ENCODE data around the gene CATSPERD. TPM values are rescaled to one million over a fixed set of nuclear protein-coding genes. Genes with fewer than 3 reads are reported as not detected.
"Not testable (repeated sequence)": the region's sequence is repeated elsewhere in the genome, so short reads cannot be mapped to it uniquely, and the experiment has no call there.

Gene CATSPERD
- total RNA-seq, 2 experiments from 2014 or later, result not detected

DNA sequence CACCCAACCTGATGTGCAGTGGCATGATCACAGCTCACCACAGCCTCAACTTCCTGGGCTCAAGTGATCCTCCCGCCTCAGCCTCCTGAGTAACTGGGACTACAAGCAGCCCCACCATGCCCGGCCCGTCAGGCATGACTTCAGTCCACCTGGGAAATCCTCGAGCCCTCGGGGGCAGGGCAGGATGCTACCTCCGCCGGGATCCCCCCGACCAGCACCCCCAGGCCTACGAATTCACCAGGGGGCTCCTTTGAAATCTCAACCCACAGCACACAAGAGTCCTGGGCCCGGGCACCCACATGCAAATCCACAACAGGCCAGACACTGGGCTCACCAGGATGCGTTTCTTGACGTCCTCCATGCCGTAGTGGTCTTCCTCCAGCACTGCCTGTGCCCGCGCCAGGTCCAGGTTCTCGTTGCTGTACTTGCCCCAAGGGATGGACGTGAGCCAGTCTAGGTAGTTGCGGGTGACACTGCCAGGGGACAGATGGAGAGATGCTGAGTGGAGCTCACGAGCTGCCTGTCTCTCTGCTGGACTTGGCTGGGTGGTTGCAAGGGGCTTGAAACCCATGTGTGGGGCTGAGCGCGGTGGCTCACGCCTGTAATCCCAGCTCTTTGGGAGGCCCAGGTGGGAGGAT, 19.9 kb upstream of the CATSPERD start:
- Mint-ChIP-seq H3K4me3 (no peak overlapping the region), H3K9me3 (ENCODE audit: low read depth) (no peaks in the 10 kb centered on the region), H3K36me3 (ENCODE audit: low read depth) (peaks cover 41% of the 10 kb centered on the region), H3K27me3 (no peaks in the 10 kb centered on the region), H3K27ac (no peak overlapping the region), H3K4me1 (no peaks in the 10 kb centered on the region)
- ATAC-seq (no peak), DNase-seq (no peak)
- CTCF ChIA-PET, result interaction anchor here (0.7 kb wide), 1 partner anchor 17 kb away, joined by 4 read pairs; no protein-coding TSS in a partner anchor
- intact Hi-C loops (cut with DNase I, micrococcal nuclease), result no loop called here
- POLR2A ChIA-PET, result interaction anchor here (1.0 kb wide), 1 partner anchor 9 kb away, joined by 6 read pairs; no protein-coding TSS in a partner anchor

DNA sequence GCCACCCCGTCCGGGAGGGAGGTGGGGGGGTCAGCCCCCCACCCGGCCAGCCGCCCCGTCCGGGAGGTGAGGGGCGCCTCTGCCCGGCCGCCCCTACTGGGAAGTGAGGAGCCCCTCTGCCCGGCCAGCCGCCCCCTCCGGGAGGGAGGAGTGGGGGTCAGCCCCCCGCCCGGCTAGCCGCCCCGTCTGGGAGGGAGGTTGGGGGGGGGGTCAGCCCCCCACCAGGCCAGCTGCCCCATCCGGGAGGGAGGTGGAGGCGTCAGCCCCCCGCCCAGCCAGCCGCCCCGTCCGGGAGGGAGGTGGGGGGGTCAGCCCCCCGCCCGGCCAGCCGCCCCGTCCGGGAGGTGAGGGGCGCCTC, 18.4 kb upstream of the CATSPERD start:
- H3K27me3 Mint-ChIP-seq, CTCF ChIA-PET, H3K4me3 Mint-ChIP-seq: not testable (repeated sequence)

DNA sequence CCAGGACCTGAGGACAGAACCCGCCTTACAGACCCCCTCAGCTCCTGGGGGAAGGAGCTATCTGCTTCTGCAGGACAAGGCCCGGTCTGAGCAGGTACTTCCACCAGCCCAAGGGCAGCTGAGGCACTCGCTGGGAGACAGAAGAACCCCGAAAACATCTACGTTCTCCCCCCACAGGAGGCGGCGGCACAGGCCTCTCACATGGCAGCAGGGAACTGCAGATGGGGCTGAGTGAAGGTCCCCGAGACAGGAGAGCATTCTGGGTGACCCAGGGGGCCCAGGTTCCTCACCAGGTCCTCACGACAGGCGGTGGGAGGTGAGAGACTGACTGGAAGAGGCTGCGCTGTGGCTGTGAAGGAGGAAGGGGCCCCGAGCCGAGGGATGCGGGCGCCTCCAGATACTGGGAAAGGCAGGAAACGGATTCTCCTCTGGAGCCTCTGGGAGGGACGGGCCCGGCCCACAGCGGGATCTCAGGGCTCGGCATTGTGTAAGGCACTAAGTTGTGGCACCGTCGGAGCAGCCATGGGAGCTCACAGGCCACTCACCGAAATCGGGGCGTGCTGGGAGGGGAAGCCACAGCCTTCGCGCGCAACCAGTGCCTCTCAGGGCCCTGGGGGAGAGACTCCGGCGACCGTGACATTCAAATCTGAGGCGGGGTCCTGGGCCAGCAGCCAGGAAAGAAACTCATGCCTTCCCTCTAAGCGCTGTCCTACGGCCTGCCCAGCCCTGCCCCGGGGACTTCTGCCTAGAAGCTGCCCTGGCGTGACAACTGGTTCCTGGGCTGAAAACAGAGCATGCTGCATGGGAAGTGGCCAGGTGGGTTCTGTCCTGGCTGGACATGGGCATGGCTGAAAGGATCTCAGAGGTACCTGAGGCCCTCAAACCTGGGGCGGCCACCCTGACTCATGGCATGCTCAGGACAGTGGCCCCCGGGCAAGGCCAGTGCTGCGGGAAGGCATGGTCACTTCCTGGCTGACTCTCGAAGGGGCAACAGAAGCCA, 16.3 kb upstream of the CATSPERD start:
- DNase-seq (no peak), ATAC-seq (no peak)
- H3K36me3 Mint-ChIP-seq (ENCODE audit: low read depth), result peaks cover 52% of the 10 kb centered on the region
- no peaks in the 10 kb centered on the region for H3K9me3 Mint-ChIP-seq (ENCODE audit: low read depth)
- POLR2A ChIA-PET, result interaction anchor here (0.5 kb wide), 1 partner anchor 1034 kb away, joined by 6 read pairs; the partner anchor contains the start of gene GPR108
- CTCF ChIA-PET, result interaction anchor here (0.9 kb wide), 1 partner anchor 14 kb away, joined by 3 read pairs; the partner anchor contains the start of gene RPL36
- H3K27ac Mint-ChIP-seq, result no peak overlapping the region
- no peaks in the 10 kb centered on the region for H3K4me1 Mint-ChIP-seq
- H3K4me3 Mint-ChIP-seq, result no peak overlapping the region
- intact Hi-C loops (cut with DNase I, micrococcal nuclease), result no loop called here
- H3K27me3 Mint-ChIP-seq, result no peaks in the 10 kb centered on the region

More for the DNA sequence above, 18.4 kb upstream of the CATSPERD start:
- H3K36me3 Mint-ChIP-seq (ENCODE audit: low read depth), result peaks cover 46% of the 10 kb centered on the region
- DNase-seq; intact Hi-C loops (cut with DNase I, micrococcal nuclease); H3K9me3 Mint-ChIP-seq (ENCODE audit: low read depth); H3K4me1 Mint-ChIP-seq; ATAC-seq; H3K27ac Mint-ChIP-seq: not testable (repeated sequence)
- POLR2A ChIA-PET, result interaction anchor here (0.7 kb wide), 1 partner anchor 420 kb away, joined by 3 read pairs; no protein-coding TSS in a partner anchor

DNA sequence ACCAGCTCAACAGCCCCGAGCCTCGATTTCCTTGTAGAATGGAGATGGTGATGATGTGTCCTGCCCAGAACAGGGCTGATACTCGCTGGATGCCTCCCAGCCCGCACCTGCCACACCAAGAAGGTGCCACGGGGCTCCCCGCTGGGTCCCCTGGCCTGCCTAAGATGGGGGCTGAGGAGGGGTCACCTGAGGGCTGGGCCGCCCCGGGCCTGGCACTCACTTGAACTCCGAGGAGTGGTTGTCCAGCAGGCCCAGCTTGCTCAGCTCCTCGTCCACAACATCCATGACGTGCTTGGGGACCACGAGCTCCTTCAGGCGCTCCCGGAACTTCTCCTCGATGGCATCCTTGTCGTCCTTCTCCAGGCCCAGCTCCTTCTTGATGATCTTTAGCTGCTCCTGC, 14.9 kb upstream of the CATSPERD start:
- Mint-ChIP-seq H3K4me3 (no peak overlapping the region), H3K4me1 (no peaks in the 10 kb centered on the region), H3K27ac (no peak overlapping the region), H3K27me3 (no peaks in the 10 kb centered on the region), H3K36me3 (ENCODE audit: low read depth) (peaks cover 52% of the 10 kb centered on the region), H3K9me3 (ENCODE audit: low read depth) (no peaks in the 10 kb centered on the region)
- POLR2A ChIA-PET, result interaction anchor here (1.0 kb wide), 1 partner anchor 10 kb away, joined by 3 read pairs; no protein-coding TSS in a partner anchor
- intact Hi-C loops (cut with DNase I, micrococcal nuclease), result no loop called here
- no peak for DNase-seq
- no peak for ATAC-seq
- CTCF ChIA-PET, result interaction anchor here (0.6 to 1.4 kb wide), 2 partner anchors 16 to 44 kb away, joined by 3 to 4 read pairs; partner anchors contain the start of gene RPL36

DNA sequence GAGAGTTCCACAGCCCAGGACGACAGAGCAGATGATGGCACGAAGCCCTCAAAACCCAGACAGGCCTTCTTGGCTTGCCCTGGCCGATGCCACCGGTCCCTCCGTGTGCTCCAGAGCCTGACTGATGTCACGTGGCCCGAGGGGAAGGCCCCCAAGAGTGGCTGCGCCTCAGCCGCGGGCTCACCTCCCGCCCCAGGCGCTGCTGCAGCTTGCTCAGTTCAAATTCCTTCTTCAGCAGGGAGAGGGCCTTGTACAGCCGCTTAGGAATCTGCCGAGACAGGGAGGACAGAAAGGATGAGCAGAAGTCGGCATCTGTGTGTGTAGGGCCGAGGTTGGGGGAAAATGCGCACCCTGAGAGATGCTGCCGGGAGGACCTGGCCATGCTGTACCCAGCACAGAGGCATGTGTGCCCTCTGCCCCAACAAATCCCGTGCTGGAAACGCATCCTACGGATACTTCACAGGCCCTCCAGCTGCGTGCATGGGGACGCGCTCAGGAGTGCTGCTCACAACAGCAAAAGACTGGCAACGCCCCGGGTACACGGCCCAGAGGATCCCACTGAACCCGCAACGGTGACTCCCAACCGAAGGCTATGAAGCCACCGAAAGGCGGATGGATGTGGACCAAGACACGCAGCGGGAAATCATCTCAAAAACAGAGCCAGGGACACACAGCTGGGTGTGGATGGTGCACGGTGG, 13.4 kb upstream of the CATSPERD start:
- H3K27me3 Mint-ChIP-seq, result no peaks in the 10 kb centered on the region
- DNase-seq (no peak), ATAC-seq (no peak)
- H3K36me3 Mint-ChIP-seq (ENCODE audit: low read depth), result peaks cover 45% of the 10 kb centered on the region
- no peak overlapping the region for H3K4me3 Mint-ChIP-seq
- no peak overlapping the region for H3K27ac Mint-ChIP-seq
- ChIA-PET CTCF (no interaction called here), POLR2A (interaction anchor here (1.8 kb wide), 1 partner anchor 13 kb away, joined by 5 read pairs; the partner anchor contains the start of genes CATSPERD and LONP1)
- H3K9me3 Mint-ChIP-seq (ENCODE audit: low read depth), result no peaks in the 10 kb centered on the region
- intact Hi-C loops (cut with DNase I, micrococcal nuclease), result no loop called here
- no peaks in the 10 kb centered on the region for H3K4me1 Mint-ChIP-seq

DNA sequence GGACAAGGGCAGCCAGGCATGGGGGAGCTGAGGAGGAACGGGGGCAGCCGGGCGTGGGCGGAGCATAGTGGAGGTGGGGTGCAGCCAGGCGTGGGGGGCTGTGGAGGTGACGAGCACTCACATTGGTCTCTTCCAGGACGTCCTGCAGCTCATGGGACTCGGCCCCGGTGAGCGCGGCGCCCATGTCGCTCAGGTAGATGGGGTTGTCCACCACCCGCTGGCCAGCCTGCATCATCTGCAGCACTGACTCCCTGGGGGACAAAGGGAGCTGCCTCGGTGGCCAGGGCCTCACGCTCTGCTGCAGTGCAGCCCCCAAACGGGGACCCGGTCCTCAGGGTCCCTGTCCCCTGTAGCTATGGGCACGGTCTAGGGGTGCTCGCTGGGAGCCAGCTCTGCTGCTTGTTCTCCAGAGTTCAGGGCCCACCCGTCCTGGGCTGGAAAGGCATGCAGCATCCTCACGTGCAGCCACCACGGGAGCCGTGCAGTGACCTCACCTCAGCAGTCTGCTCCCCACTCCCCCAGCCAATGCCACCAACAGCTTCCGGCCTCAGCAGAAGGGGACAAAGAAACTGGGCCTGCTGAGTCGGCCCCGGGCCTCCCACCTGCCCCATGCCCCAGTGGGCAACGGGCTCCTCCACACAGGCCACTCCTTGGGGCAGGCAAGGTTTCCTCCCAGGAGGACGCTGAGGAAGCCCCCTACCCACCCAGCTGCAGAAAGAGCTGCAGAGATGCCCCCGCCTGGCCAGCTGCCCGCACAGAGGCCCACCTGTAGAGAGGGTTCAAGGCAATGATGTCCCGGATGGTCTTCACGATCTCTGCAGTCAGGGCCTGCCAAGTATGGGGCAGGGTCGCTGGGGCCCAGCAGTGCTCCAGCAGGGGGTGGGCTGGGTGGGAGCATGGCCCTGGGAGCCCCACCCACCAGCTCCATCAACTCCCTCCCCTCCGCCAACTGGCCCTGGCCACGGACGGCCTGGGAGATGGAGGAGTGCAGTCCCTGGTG, 12.6 kb upstream of the CATSPERD start:
- intact Hi-C loops (cut with DNase I, micrococcal nuclease), result no loop called here
- no peaks in the 10 kb centered on the region for H3K9me3 Mint-ChIP-seq (ENCODE audit: low read depth)
- peaks cover 49% of the 10 kb centered on the region for H3K36me3 Mint-ChIP-seq (ENCODE audit: low read depth)
- ATAC-seq (no peak), DNase-seq (no peak)
- ChIA-PET CTCF (interaction anchor here (0.8 kb wide), 1 partner anchor 18 kb away, joined by 4 read pairs; no protein-coding TSS in a partner anchor), POLR2A (interaction anchor here (0.7 to 1.8 kb wide), 5 partner anchors 12 to 21 kb away, joined by 3 to 7 read pairs (median 4); partner anchors contain the start of genes CATSPERD, LONP1 and RPL36)
- H3K27ac Mint-ChIP-seq, result no peak overlapping the region
- H3K4me1 Mint-ChIP-seq, result no peaks in the 10 kb centered on the region
- no peak overlapping the region for H3K4me3 Mint-ChIP-seq
- no peaks in the 10 kb centered on the region for H3K27me3 Mint-ChIP-seq

GRCh38 chr19:5711025-5711424, 9.4 kb upstream of the CATSPERD start:
- Mint-ChIP-seq H3K9me3 (ENCODE audit: low read depth) (no peaks in the 10 kb centered on the region), H3K36me3 (ENCODE audit: low read depth) (peaks cover 44% of the 10 kb centered on the region), H3K4me1 (peaks cover 4% of the 10 kb centered on the region), H3K27me3 (no peaks in the 10 kb centered on the region), H3K27ac (no peak overlapping the region), H3K4me3 (no peak overlapping the region)
- CTCF ChIA-PET, result interaction anchor here (0.9 kb wide), 1 partner anchor 21 kb away, joined by 3 read pairs; the partner anchor contains the start of gene RPL36
- DNase-seq, result no peak
- POLR2A ChIA-PET, result no interaction called here
- ATAC-seq, result no peak
- intact Hi-C loops (cut with DNase I, micrococcal nuclease), result no loop called here

DNA sequence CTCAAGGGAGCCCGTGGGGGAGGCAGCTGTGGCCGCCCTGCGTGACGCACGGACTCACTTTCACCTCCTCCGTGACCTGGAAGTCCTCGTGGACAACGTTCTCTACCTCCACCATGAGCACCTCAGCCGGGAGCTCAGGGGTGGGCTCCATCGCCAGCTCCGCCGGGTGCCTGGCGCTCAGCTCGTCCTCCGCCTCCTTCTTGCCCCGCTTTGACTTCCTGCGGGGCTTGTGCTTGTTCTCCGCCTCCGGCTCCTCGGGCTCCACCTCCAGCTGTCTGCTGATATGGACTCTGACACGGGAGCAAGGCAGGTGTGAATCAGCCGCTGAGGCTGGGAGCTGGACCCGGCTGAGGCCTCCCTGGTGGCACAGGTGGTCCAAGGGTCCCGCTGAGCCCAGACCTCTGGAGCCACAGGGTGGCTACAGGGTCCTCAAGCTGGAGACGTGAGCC, 8.7 kb upstream of the CATSPERD start:
- ChIA-PET CTCF (no interaction called here), POLR2A (interaction anchor here (1.0 kb wide), 1 partner anchor 22 kb away, joined by 3 read pairs; the partner anchor contains the start of gene RPL36)
- Mint-ChIP-seq H3K27ac (no peak overlapping the region), H3K9me3 (ENCODE audit: low read depth) (no peaks in the 10 kb centered on the region), H3K4me3 (no peak overlapping the region), H3K27me3 (no peaks in the 10 kb centered on the region), H3K4me1 (peaks cover 7% of the 10 kb centered on the region), H3K36me3 (ENCODE audit: low read depth) (peaks cover 46% of the 10 kb centered on the region)
- intact Hi-C loops (cut with DNase I, micrococcal nuclease), result no loop called here
- no peak for DNase-seq
- ATAC-seq, result no peak

DNA sequence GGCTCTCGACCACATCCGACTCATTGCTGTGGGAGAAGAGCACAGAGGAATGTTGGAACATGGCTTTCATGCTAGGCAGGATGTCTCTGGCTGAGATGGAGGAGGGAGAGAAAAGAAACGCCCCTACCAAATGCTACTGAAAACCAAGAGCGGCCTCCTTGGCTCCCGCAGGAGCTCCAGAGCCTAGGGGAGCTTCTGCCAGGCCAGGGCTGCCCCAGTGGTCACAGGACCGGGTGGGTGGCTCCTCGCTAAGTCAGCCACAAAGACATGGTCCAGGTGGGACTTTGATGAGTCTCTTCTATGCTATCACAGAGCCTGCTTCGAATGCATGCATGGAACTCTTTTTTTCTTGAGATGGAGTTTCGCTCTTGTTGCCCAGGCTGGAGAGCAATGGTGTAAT, 7.2 kb upstream of the CATSPERD start:
- H3K36me3 Mint-ChIP-seq (ENCODE audit: low read depth), result peaks cover 48% of the 10 kb centered on the region
- POLR2A ChIA-PET, result interaction anchor here (0.9 kb wide), 1 partner anchor 70 kb away, joined by 3 read pairs; no protein-coding TSS in a partner anchor
- intact Hi-C loops (cut with DNase I, micrococcal nuclease), result no loop called here

GRCh38 chr19:5714816-5715215, 5.6 kb upstream of the CATSPERD start:
- intact Hi-C loops (cut with DNase I, micrococcal nuclease), result no loop called here
- DNase-seq (no peak), ATAC-seq (no peak)
- Mint-ChIP-seq H3K4me1 (peaks cover 20% of the 10 kb centered on the region), H3K27me3 (no peaks in the 10 kb centered on the region), H3K36me3 (ENCODE audit: low read depth) (peaks cover 59% of the 10 kb centered on the region), H3K9me3 (ENCODE audit: low read depth) (no peaks in the 10 kb centered on the region), H3K4me3 (no peak overlapping the region), H3K27ac (no peak overlapping the region)
- ChIA-PET POLR2A (interaction anchor here (0.7 to 2.2 kb wide), 2 partner anchors 24 to 646 kb away, joined by 5 to 8 read pairs; partner anchors contain the start of gene CLPP), CTCF (interaction anchor here (0.6 to 1.9 kb wide), 4 partner anchors 14 to 58 kb away, joined by 3 to 7 read pairs (median 4); partner anchors contain the start of gene RPL36)

More for the DNA sequence above, 7.2 kb upstream of the CATSPERD start:
- H3K9me3 Mint-ChIP-seq (ENCODE audit: low read depth), result no peaks in the 10 kb centered on the region
- no peak for DNase-seq
- H3K27me3 Mint-ChIP-seq, result no peaks in the 10 kb centered on the region
- no peak overlapping the region for H3K4me3 Mint-ChIP-seq
- CTCF ChIA-PET, result interaction anchor here (1.0 kb wide), 1 partner anchor 15 kb away, joined by 3 read pairs; no protein-coding TSS in a partner anchor
- no peak for ATAC-seq
- H3K27ac Mint-ChIP-seq, result no peak overlapping the region
- H3K4me1 Mint-ChIP-seq, result peaks cover 20% of the 10 kb centered on the region
